GM18873 (cell line): ENCODE results near the gene ANKRD6.
"Not testable (repeated sequence)": the region's sequence is repeated elsewhere in the genome, so short reads cannot be mapped to it uniquely, and the experiment has no call there.

Experiments
- ATAC-seq: cut with Tn5 transposase; IDR thresholded peaks from one replicate; pipeline ENCODE4 v1.9.1; 2021; ENCODE audit warnings: mild to moderate bottlenecking, moderate library complexity, moderate number of reproducible peaks; ENCODE audit not compliant: unreplicated experiment, low FRiP score

The ANKRD6 gene

DNA sequence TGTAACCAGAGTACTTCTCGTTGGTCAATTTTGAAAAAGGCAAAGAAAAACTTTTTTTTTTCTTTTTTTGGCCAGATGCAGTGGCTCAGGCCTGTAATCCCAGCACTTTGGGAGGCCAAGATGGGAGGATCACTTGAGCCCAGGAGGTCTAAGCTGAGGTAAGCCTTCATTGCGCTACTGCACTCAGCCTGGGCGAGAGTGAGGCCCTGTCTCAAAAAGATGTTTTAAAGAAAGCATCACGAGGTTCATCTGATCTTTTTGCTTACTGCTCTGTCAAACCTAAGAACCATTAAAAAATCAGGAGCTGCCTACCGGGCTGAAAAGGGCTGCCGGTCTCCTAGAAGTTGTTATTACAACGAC is 205.0 kb downstream of the ANKRD6 start:
- ATAC-seq = peak; percentile 7

DNA sequence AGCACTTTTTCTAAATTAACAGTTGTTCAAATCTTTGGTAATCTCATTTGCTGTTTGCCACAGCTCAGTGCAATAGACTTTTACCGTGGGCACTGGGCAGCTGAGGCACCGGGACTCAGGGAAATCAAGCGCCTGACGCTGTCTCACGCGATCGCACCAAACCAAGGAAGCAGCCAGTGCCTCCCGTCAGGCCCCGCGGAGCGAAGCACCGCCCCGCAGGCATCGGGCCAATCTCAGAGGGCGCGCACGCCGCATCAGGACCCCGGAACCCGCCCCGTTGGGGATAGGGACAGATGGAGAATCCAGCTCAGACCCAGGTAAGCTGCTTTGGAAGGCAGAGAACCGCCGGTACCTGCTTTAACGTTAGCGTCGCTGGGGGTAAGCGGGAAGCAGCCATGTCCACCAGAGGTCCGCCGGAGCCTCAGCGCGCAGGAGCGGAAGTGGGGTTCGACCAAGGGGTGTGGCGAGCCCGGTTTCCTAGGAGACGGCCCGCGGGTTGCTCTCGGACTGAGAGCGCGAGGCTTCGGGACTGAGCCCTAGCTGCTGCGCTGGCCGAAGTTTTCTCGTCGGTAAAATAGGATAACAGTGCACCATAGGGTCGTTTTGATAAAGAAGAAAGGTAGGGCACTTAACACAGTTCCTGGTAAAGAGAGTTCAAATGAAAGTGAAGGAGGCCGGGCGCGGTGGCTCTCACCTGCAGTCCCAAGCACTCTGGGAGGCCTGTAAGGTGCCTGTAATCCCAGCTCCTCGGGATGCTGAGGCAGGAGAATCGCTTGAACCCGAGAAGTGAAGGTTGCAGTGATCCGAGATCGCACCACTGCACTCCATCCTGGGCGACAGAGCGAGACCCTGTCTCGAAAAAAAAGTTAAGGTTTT is 205.6 kb downstream of the ANKRD6 start, which contains the start of gene LYRM2:
Gene LYRM2, minus strand, starts transcription at position 428 of the 876 bp plus-strand sequence. Its CDS starts 31 bp downstream, at position 397.
- ATAC-seq = peak; percentile 95

DNA sequence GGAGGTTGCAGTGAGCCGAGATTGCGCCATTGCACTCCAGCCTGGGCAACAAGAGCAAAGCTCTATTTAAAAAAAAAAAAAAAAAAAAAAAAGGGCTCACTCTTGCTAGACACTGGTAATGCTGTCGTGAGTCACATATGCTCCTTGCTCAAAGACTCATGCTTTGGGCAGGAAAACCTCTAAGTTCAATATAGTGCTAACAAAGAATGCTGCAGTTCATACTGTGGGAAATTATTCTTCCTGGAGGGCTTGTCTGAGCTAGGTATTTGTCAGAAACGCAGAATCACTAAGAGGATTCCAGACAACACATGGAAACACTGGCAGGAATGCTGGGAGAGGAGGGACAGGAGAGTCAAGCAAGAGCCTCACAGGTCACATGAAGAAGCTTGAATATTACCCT is 207.9 kb downstream of the ANKRD6 start:
- no peak for ATAC-seq

DNA sequence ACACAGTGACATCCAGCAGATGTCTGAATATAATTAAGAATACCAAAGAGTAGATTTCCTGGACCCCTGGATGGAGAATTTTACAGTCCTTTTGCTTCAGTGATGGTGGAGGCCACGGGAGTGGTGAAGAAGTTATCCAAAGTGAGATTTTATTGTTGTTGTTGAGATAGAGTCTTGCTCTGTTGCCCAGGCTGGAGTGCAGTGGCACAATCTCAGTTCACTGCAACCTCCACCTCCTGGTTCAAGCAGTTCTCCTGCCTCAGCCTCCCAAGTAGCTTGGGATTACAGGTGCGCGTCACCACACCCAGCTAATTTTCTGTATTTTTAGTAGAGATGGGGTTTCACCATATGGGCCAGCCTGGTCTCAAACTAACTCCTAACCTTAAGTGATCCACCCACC is 208.6 kb downstream of the ANKRD6 start:
- ATAC-seq = not testable (repeated sequence)

DNA sequence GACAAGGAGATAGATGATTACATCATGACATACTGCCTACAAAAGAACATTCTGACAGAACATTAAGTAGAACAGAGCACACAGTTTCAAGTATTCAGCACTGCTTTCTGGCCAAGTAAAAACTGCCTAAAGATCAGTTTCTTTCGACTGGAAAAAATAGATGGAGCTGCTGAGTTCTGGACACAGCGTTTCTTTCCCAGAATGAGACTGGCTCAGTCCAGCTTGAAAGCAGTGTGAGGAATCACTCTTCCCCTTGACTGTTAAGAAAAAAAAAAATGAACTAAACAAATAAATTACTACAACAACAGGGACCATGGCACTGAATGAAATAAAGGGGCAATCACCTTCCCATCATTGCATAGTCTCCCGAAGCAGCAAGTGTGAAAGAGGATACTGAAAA is 210.0 kb downstream of the ANKRD6 start:
- no peak for ATAC-seq

DNA sequence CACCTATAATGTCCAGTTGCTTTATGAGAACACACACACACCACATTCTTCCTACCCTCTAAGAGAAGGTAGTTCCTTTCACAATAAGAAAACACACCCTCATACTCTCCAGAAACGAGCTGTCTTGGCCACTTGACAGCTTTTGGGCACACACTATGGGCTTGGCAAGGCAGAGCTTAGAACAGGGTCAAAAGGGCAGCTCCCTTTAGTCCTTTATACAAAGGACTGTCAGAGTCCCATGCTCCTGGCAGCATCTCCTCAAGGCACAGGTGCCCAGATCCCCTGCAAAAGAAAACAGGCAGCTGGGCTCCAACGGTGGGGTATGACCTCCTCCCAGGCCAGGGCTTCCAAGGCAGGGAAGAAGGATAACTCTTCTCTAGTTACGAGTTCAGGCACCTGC is 210.5 kb downstream of the ANKRD6 start:
- no peak for ATAC-seq

DNA sequence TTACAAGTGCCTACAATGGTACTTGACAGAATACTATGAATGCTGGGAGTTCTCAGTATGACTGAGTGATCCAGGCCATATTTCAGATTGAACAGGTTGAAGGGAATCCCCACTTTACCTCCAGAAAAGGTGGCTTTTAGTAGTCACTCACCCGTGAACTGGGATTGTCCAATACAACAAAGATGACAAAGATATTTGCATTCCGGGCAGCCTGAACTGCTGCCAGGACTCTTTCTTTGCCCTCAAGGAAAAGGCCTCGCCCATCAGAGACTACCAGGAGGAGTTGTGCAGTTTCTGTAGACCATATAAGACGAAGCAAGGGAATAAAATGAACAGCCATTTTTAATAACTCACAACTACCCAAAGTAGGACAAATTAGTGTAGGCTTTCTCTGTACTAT is 211.9 kb downstream of the ANKRD6 start:
- ATAC-seq = no peak

DNA sequence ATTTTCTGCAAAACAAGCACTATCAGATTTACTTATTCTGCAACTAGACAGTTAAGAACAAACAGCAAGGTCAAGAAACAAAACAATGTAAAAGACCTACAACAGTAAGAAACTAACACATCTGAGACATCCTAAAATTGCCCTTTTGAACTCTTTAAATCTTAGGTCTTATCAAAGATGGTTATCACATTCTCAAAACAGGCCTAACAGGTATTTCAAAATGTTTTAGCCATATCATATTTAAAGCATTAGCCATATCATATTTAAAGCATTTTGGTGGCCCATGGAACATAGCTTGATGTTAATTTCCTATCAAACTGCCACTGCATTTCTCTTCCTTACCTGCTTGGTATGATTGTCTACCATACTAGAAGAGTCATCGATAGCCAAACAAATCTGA is 216.7 kb downstream of the ANKRD6 start:
- ATAC-seq = no peak

DNA sequence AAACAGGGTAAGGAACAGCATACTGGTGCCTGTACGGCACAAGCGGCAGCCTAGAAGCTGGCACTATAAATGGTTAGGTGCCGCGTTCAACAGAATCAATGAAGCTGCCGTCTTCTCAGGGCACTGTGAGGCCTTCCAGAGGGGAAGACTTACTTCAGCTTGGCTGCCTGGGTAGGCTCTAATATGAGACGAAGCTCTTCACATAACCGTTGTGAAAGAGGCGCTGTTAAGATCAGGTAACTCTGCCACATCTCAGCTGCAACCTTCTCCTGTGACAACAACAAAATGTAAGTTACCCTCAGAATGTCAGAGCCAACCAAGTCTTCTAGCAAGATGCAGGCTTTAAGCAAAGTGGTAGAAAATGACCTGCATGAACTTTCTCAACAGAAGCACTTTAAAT is 217.6 kb downstream of the ANKRD6 start:
- no peak for ATAC-seq

DNA sequence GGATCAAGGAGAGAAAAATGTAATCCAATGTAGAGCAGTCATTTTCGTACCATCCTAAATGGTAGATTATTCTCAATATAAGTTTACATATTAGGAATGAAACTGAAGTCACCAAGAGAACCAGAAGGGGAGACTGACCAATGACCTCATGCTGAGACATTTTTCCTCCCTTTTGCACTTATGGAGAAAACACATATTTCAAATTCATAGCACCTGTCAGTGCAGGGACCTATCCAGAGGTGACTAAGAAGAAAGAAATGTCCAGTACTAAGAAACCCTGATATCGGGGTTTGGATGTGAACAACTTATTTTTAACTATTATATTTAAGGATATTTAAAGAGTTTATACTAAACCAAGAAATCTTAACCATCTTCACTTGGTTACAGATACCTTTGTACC is 222.2 kb downstream of the ANKRD6 start:
- no peak for ATAC-seq

DNA sequence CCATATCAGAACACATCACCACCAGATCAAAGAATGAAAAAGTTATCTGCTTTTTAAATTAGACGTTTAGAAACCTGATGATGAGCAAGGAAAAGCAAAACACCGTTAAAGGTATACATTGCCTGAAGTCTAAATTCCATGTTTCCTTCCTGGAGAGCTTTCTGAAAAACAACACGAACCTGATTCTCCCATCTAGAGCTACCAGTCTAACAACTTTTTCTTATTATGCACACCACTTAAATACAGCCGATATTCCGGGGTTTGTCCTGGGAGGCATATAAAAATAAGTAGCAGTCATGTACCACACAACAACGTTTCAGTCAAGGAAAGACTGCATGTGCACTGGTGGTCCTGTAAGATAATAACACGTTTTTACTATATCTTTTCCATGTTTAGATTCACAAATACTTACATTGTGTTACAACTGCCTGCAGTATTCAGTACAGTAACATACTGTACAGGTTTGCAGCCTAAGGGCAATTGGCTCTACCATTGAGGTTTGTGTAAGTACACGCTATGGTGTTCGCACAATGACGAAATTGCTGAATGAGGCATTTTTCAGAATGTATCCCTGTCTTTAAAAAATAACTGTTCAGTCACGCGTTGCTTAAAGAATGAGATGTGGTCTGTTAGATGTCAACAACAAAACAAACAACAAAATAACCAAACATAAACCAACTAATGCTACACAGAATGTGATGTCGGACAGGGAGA is 224.7 kb downstream of the ANKRD6 start:
- ATAC-seq = no peak

DNA sequence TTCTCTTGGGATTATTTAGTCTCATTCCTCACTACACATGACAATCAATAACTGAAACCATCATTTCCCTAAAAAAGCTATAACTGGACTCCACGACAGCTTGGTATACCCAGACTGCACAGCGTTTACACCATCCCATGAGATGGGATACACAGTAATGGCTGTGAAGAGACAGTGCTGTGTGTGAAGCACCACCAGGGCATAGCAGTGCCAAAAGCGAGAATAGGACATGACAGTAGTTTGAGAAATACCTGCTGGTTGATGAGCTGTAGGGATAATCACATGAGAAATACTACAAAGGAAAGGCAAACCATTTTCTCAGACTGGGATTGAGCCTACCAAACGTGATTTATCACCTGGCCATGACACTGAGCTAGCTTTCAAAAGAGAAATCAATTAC is 228.0 kb downstream of the ANKRD6 start:
- no peak for ATAC-seq

DNA sequence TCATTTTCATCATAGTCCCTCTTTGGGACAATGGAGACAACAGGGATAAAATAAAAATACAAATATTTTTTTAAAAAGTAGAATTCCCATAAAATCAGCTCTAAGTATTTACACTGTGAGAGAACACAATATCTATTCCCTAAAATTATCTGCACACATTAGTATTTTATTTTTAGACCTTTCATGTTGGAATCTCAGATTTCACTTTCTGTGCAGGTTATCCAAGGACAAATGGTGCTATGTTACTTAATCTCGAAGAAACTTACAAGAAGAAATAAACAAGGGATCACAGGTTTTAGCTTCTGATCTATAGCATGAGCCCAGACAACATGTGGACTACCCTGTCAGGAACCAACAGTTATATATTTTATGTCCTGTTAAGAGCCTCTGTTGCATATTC is 228.6 kb downstream of the ANKRD6 start:
- ATAC-seq = no peak

DNA sequence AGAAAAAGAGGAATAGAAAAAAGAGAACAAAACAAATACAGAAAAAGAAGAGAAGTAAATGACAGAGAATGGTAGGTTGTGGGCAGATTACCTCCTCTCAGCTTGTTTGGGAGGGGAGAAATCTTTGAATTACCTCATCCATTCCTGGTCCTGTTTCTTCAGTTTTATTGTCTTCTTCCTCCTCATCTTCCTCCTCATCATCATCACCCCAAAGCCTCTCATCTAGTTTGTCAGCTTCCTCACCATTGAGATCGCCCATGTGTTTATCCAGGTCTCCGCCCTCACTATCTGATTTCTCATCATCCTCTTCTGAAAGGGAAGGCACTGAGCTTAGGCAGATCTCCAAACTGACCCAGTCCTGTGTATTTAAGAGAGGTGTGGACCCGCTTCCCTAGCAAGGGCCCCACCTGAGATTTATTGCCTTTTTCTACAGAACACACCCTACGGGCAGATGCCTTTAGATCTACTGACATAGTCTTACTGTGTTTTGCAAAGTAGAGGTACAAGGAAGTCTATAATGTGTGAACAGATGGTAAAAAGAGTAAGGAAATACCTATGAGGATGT is 229.8 kb downstream of the ANKRD6 start:
- ATAC-seq = no peak

DNA sequence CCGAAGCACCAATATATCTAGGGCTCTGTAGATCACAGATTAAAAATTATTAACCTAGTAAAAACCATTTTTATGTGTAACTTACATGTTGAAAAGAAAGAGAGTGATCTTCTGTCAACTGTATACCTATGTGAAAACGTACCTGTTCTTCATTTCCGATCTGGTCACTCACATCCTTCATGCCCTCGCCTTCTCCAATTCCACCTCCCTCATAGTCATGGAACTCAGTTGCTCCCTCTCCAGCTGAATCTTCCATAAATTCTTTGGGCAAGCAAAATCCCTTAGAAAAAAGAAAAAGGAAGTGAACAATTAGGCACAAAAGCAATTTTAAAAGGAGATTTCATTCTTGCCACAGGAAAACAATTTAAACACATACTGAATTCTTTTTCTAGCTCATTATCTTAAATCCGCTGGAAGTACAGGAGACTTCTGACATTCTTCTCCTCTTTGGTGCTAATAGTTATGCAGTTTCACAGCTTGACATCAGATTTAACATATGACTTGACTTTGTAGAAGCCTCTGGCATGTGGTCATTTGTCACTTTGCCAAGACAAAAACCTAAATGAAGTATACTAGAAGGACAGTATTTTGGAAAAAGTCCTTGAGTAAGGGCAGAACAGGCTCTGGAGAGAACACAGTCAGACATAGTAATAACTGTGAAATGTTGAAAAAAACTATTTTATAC is 235.1 kb downstream of the ANKRD6 start:
- no peak for ATAC-seq

DNA sequence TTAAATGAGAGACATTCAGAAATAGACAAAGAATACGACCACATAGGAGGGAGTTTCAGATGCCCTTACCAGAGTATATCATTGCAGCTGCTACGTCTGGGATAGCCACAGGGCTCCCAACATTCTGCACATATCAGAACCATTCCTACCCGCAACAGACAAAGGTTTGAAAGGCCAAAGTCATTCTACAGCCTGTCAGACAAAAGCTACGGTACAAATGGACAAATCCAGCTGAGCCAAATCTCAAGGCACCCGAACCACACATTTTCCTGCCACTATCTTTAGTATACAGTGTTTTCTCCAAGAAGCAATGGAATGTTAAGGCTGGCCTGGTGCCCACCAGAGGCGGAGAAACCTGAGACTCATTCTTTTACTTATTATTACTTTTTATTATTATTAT is 236.1 kb downstream of the ANKRD6 start:
- ATAC-seq = no peak

DNA sequence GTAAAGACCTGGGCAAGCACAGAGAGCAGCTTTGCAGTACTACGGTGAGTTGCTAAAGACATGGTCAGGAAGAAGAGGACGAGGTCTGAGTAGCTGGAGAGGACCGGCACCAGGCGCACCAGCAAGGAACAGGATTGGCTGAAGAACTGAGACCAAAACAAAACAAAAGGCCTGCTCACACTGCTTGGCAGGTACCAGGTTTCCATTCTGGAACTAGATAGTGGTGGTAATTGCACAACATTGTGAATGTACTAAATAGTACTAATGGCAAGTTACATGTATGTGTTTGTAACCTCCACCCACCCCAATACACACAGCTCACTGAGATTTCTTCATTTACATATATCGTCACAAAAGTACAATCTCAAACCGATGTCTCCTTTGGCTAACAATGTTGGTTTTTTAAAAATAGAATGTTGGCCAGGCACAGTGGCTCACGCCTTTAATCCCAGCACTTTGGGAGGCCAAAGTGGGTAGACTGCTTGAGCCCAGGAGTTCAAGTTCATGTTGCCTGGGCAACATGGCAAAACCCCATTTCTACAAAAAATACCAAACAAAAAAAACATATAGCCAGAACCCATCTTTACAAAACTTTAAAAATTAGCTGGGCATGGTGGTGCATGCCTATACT is 238.1 kb downstream of the ANKRD6 start:
- ATAC-seq = no peak

DNA sequence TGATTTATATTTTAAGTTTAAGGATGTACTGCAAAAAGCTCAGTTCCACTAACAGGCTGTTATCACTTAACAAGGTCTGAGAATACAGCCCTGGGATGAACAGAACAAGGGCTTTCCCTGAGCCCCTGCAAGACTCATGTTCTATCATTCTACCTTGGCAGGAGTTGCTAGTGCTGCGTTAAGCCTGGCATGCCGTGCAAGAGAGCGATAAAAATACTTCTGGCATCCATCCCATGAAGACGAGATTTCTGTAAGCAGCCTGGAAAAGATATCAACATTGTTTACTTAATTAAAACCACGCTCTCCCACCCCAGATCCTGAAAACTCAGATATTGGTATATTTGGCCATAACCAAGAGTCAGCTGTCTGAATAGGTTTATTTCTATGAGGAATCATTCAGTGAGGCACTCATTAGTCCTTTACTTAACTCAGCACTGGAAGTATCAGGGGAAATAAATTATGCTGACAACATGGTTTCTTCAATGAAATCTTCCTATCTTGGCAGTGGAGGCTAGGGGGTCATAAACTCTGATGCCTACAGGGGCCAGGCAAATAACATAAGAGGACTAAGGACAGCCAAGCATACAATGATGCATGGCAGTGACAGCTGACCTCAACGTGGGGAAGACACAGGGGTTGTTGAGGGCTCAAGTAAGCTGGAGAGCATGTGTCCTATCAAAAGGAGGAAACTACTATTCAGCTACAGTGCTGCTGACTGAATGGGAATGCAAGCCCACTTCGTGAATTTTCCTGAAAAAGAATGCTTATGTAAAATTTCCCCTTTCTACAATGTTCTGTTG is 243.2 kb downstream of the ANKRD6 start:
- no peak for ATAC-seq

DNA sequence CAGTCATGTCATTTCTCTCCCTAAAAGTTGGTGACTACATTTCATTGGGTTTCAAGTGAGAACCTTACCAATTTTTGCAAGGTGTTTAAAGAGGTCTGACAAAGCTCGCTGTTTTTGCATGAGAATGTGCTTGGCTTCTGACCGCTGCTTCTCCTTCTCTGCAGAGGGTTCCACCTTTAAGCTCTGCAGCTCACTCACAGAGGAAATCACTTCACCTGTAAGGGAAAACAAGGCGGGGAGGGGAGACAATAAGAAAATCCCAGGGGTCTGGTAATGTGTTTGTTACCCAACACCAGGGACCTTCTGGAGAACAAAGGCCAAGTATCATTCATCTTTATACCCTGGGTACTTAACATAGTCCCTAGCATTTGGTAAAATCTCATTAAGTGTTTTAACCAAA is 245.6 kb downstream of the ANKRD6 start:
- no peak for ATAC-seq
